H1 (cell line): Measurements from ENCODE around the gene SCART1. TPM values are rescaled to one million over a fixed set of nuclear protein-coding genes. Genes with fewer than 3 reads are reported as not detected.

Experiments
- EP300 ChIP-seq, 2 experiments: IDR thresholded peaks; 1 replicate in 1 of 2; 2 replicates in 1 of 2; pipeline ENCODE4 v1.6.1; 2011 to 2012; ENCODE audit warnings: low read depth in 2 of 2, low read length in 2 of 2, mild to moderate bottlenecking in 2 of 2, borderline replicate concordance in 1 of 2, inconsistent platforms in 1 of 2, moderate library complexity in 1 of 2
- KDM1A ChIP-seq: fragments of 200-600, 300-600 bp; sonication (generic); IDR thresholded peaks from 2 replicates; pipeline ENCODE4 v1.7.1; 2016; ENCODE audit warnings: mild to moderate bottlenecking, low read length, borderline replicate concordance
- polyA plus RNA-seq, 7 experiments: library from polyadenylated mRNA; depleted of rRNA in 3 of 7; stranded (reverse) in 5 of 7; unstranded in 2 of 7; fragments of >200 nt in 5 of 7; fragments of 200-250 nt in 2 of 7; gene quantifications; 1 replicate in 5 of 7; 2 replicates in 1 of 7; 4 replicates in 1 of 7; pipeline versions ENCODE4 v1.2.1 to v1.2.3, GENCODE V29; 2011 to 2013; ENCODE audit warnings: missing spikeins in 2 of 7, mixed read lengths in 2 of 7
- total RNA-seq: library from RNA; stranded (reverse); fragmentation: NEBNext Ultra II Directional; extraction: Animal tissue kit (Norgen Biotek cat#: 25700); gene quantifications from 2 replicates; pipeline ENCODE4 v1.2.1, GENCODE V29; 2021

Gene SCART1
- total and polyA plus RNA-seq, 2 of the 8 experiments (the other 6 are each of a cell fraction or from before 2014, with no cell fraction given), result 0.14 to 0.19 TPM

GRCh38 chr10:133439517-133440461, 14.0 kb upstream of the SCART1 start (continued):
- no peak for TF ChIP-seq EP300 (IDR thresholded peaks at IDR 0.05; ENCODE audit: borderline replicate concordance in 1 of 2, low read depth in 2 of 2, low read length in 2 of 2)
- no peak for TF ChIP-seq KDM1A
